ENCODE results near the gene PANX3.

- TF ChIP-seq POLR2A (IDR thresholded peaks at IDR 0.05) (no peak), CTCF (IDR thresholded peaks at IDR 0.05) (no peak), POLR2AphosphoS5 (IDR thresholded peaks at IDR 0.05) (no peak)
Observed at GRCh38 chr11:124658986-124659385, 47.8 kb downstream of the PANX3 start.

All from sigmoid colon (tissue), 4 donors.